Stimulated activated CD8-positive, alpha-beta memory T cell treated with anti-CD3 and anti-CD28 coated beads, Interleukin-7, amount 100 ng/mL, for 4 hours (primary cell): ENCODE measurements around the gene ADGRG3.

Experiments
- DNase-seq, 2 donors: peaks; one replicate each; pipeline ENCODE4 v3.0.0-alpha.2; 2020; ENCODE audit warnings: low read depth in 2 of 2

The ADGRG3 gene

GRCh38 chr16:57645691-57646387 lies 22.3 kb upstream of the ADGRG3 start:
- no peak for DNase-seq

GRCh38 chr16:57646388-57647039 lies 21.6 kb upstream of the ADGRG3 start:
- DNase-seq, result peak in 1 of 2 donors; percentile 29

GRCh38 chr16:57647136-57647875 lies 20.8 kb upstream of the ADGRG3 start:
- no peak for DNase-seq

- DNase-seq, result no peak
Observed at GRCh38 chr16:57648125-57648524, 20.0 kb upstream of the ADGRG3 start.

- DNase-seq, result peak; percentile 68 to 72
Observed at GRCh38 chr16:57648581-57649442, 19.3 kb upstream of the ADGRG3 start.

- no peak for DNase-seq
Observed at GRCh38 chr16:57649443-57649751, 18.7 kb upstream of the ADGRG3 start.

- DNase-seq, result no peak
Observed at GRCh38 chr16:57649846-57650245, 18.3 kb upstream of the ADGRG3 start.

GRCh38 chr16:57651344-57652333 lies 16.5 kb upstream of the ADGRG3 start:
- DNase-seq, result no peak

- DNase-seq, result no peak
Observed at GRCh38 chr16:57652695-57653471, 15.2 kb upstream of the ADGRG3 start.

- DNase-seq, result no peak
Observed at GRCh38 chr16:57653936-57654335, 14.2 kb upstream of the ADGRG3 start.

GRCh38 chr16:57656342-57656955 lies 11.7 kb upstream of the ADGRG3 start:
- DNase-seq, result no peak

- no peak for DNase-seq
Observed at GRCh38 chr16:57657228-57657627, 10.9 kb upstream of the ADGRG3 start.

- no peak for DNase-seq
Observed at GRCh38 chr16:57658130-57658877, 9.8 kb upstream of the ADGRG3 start.

- no peak for DNase-seq
Observed at GRCh38 chr16:57658878-57659674, 9.0 kb upstream of the ADGRG3 start.

GRCh38 chr16:57660715-57661463 lies 7.2 kb upstream of the ADGRG3 start:
- DNase-seq, result no peak

GRCh38 chr16:57661510-57661909 lies 6.6 kb upstream of the ADGRG3 start:
- no peak for DNase-seq
